ENCODE measurements around the gene P2RX4.
"Not testable (repeated sequence)": the region's sequence is repeated elsewhere in the genome, so short reads cannot be mapped to it uniquely, and the experiment has no call there.

GRCh38 chr12:121201140-121201539 is 8.8 kb upstream of the P2RX4 start:
- not testable (repeated sequence) for TF ChIP-seq CTCF, EZH2phosphoT487 (IDR thresholded peaks at IDR 0.05; ENCODE audit: low read length)
